T-cell (primary cell): ENCODE results near the gene SMAD6. TPM values are rescaled to one million over a fixed set of nuclear protein-coding genes. Genes with fewer than 3 reads are reported as not detected.
"Not testable (repeated sequence)": the region's sequence is repeated elsewhere in the genome, so short reads cannot be mapped to it uniquely, and the experiment has no call there.

Experiments
- ATAC-seq, 4 experiments: fragments of 200-7000 bp in 3 of 4; fragments of 150-1000 bp in 1 of 4; cut with Tn5 transposase; replicated peaks in 1 of 4; 1 replicate in 3 of 4; 2 replicates in 1 of 4; pipeline ENCODE4 v1.10.0; 2021; ENCODE audit warnings: moderate library complexity in 3 of 4, mild to moderate bottlenecking in 2 of 4, moderate number of reproducible peaks in 1 of 4
- CTCF ChIA-PET, 2 donors: fragments of 300-600 bp; sonication (Branson Sonifier 250); formaldehyde crosslinking; loops; one replicate each; lab custom pipeline; 2022; ENCODE audit warnings: antibody characterized with exemption in 2 of 2; lab: Charles Lee
- POLR2A ChIA-PET, 2 donors: fragments of 300-600 bp; sonication (Branson Sonifier 250); formaldehyde crosslinking; loops; one replicate each; lab custom pipeline; 2022; ENCODE audit warnings: antibody characterized with exemption in 2 of 2; lab: Charles Lee
- DNase-seq, 35 experiments: peaks; one replicate each; pipeline versions ENCODE4 v3.0.0 to v3.0.0-alpha.2; 2013 to 2023
- H3K27ac ChIP-seq: one replicate; pipeline ENCODE4 v1.5.1; 2013; ENCODE audit warnings: low read length
- H3K27me3 ChIP-seq, 2 experiments: replicated peaks in 1 of 2; 1 replicate in 1 of 2; 2 replicates in 1 of 2; pipeline versions ENCODE4 v1.6.1 to v1.7.0; 2013; ENCODE audit warnings: low read length in 1 of 2, mixed read lengths in 1 of 2; ENCODE audit not compliant: control insufficient read depth in 2 of 2, insufficient read depth in 2 of 2; ENCODE audit errors: extremely low read depth in 1 of 2
- H3K36me3 ChIP-seq, 2 donors: 1 replicate in 1 of 2; 2 replicates in 1 of 2; pipeline versions ENCODE4 v1.6.1 to v1.7.0; 2013; ENCODE audit warnings: low read length in 1 of 2; ENCODE audit not compliant: control insufficient read depth in 2 of 2, insufficient read depth in 1 of 2; ENCODE audit errors: extremely low read depth in 1 of 2
- H3K4me1 ChIP-seq, 2 experiments: 1 replicate in 1 of 2; 2 replicates in 1 of 2; pipeline versions ENCODE4 v1.6.1 to v1.7.0; 2013; ENCODE audit warnings: low read length in 2 of 2, mixed read lengths in 1 of 2; ENCODE audit not compliant: insufficient read depth in 2 of 2, control insufficient read depth in 1 of 2; ENCODE audit errors: extremely low read depth in 1 of 2
- H3K4me3 ChIP-seq, 2 donors: 1 replicate in 1 of 2; 2 replicates in 1 of 2; pipeline versions ENCODE4 v1.5.1 to v1.7.0; 2013; ENCODE audit warnings: mild to moderate bottlenecking in 2 of 2, low read length in 1 of 2, moderate library complexity in 1 of 2; ENCODE audit not compliant: control insufficient read depth in 1 of 2; ENCODE audit errors: extremely low read depth in 1 of 2
- H3K9me3 ChIP-seq: 2 replicates; pipeline ENCODE4 v1.7.0; 2013
- H3K27ac Mint-ChIP-seq, 2 donors: one replicate each; pipeline ENCODE4 v1.8.0; 2020 to 2021; ENCODE audit warnings: mild to moderate bottlenecking in 2 of 2, mixed read lengths in 2 of 2
- H3K27me3 Mint-ChIP-seq, 2 donors: one replicate each; pipeline ENCODE4 v1.8.0; 2021 to 2022; ENCODE audit warnings: mixed read lengths in 2 of 2
- H3K36me3 Mint-ChIP-seq: one replicate; pipeline ENCODE4 v1.8.0; 2021; ENCODE audit warnings: mixed read lengths
- H3K4me1 Mint-ChIP-seq, 3 donors: one replicate each; pipeline ENCODE4 v1.8.0; 2020 to 2022; ENCODE audit warnings: mixed read lengths in 3 of 3, mild to moderate bottlenecking in 1 of 3
- H3K4me3 Mint-ChIP-seq, 3 donors: one replicate each; pipeline ENCODE4 v1.8.0; 2020 to 2022; ENCODE audit warnings: mild to moderate bottlenecking in 3 of 3, mixed read lengths in 3 of 3, moderate library complexity in 3 of 3
- H3K9me3 Mint-ChIP-seq, 3 donors: one replicate each; pipeline ENCODE4 v1.8.0; 2020 to 2022; ENCODE audit warnings: mixed read lengths in 3 of 3
- WGBS: methylation state at CpG from one replicate; pipeline ENCODE4 v1.1.5; 2013; ENCODE audit warnings: missing lambda C conversion rate; ENCODE audit not compliant: insufficient coverage; 5-methylcytosine and 5-hydroxymethylcytosine counted together
- total RNA-seq, 35 experiments: library from RNA in 6 of 35; stranded (reverse) in 6 of 35; fragments of 120-200 nt in 1 of 35; gene quantifications; one replicate each; pipeline versions ENCODE4 v1.2.1 to v1.2.4 and lab custom pipeline; 2013 to 2026

SMAD6 gene
- total RNA-seq, 5 donors from 2014 or later (not counting 1 experiment from before 2014, with no cell fraction given), result 0.13 to 0.55 (median 0.33) TPM

GRCh38 chr15:66827698-66828055, 125.6 kb downstream of the SMAD6 start:
- no peaks in the 10 kb centered on the region for H3K36me3 Mint-ChIP-seq
- no peaks in the 10 kb centered on the region for H3K9me3 ChIP-seq
- ChIA-PET POLR2A (no interaction called here), CTCF (no interaction called here)
- DNase-seq, result no peak
- no peak overlapping the region for H3K4me3 Mint-ChIP-seq
- H3K9me3 Mint-ChIP-seq, result no peaks in the 10 kb centered on the region
- WGBS, result 91% methylated on average over 6 of the region's 6 CpGs
- peaks cover 0 to 3% of the 10 kb centered on the region in 2 experiments for H3K27me3 ChIP-seq
- H3K36me3 ChIP-seq, result no peaks in the 10 kb centered on the region
- peaks cover 0 to 2% (median 0%) of the 10 kb centered on the region in 3 donors for H3K4me1 Mint-ChIP-seq
- H3K27me3 Mint-ChIP-seq, result peaks cover 0 to 6% of the 10 kb centered on the region in 2 donors
- ATAC-seq, result no peak
- H3K27ac ChIP-seq, result no peak overlapping the region
- H3K4me3 ChIP-seq, result no peak overlapping the region
- no peak overlapping the region for H3K27ac Mint-ChIP-seq
- H3K4me1 ChIP-seq, result no peaks in the 10 kb centered on the region

- H3K9me3 Mint-ChIP-seq, H3K36me3 ChIP-seq, H3K4me3 ChIP-seq, H3K27ac Mint-ChIP-seq, H3K27me3 Mint-ChIP-seq, H3K36me3 Mint-ChIP-seq, CTCF ChIA-PET, H3K4me3 Mint-ChIP-seq, ATAC-seq, H3K27ac ChIP-seq, H3K27me3 ChIP-seq, H3K9me3 ChIP-seq, DNase-seq, H3K4me1 ChIP-seq, POLR2A ChIA-PET, H3K4me1 Mint-ChIP-seq: not testable (repeated sequence)
- WGBS, result 69% methylated on average over 2 of the region's 11 CpGs
Measured at GRCh38 chr15:66828817-66829541, 126.9 kb downstream of the SMAD6 start.

- peaks cover 0 to 3% (median 0%) of the 10 kb centered on the region in 3 donors for H3K4me1 Mint-ChIP-seq
- Histone ChIP-seq H3K27ac (no peak overlapping the region), H3K36me3 (no peaks in the 10 kb centered on the region), H3K27me3 (peaks cover 0 to 3% of the 10 kb centered on the region in 2 experiments), H3K4me3 (no peak overlapping the region), H3K9me3 (no peaks in the 10 kb centered on the region), H3K4me1 (no peaks in the 10 kb centered on the region)
- WGBS, result 100% methylated on average over 1 of the region's 4 CpGs
- ChIA-PET POLR2A (no interaction called here), CTCF (no interaction called here)
- H3K27ac Mint-ChIP-seq, result no peak overlapping the region
- H3K4me3 Mint-ChIP-seq, result no peak overlapping the region
- H3K36me3 Mint-ChIP-seq, result no peaks in the 10 kb centered on the region
- peaks cover 0 to 4% of the 10 kb centered on the region in 2 donors for H3K27me3 Mint-ChIP-seq
- DNase-seq, result no peak
- H3K9me3 Mint-ChIP-seq, result no peaks in the 10 kb centered on the region
- ATAC-seq, result no peak
Measured at GRCh38 chr15:66829551-66830121, 127.6 kb downstream of the SMAD6 start.

GRCh38 chr15:66830358-66830757, 128.3 kb downstream of the SMAD6 start:
- ATAC-seq, result no peak
- H3K27me3 ChIP-seq, result peaks cover 0 to 3% of the 10 kb centered on the region in 2 experiments
- DNase-seq, result no peak
- CTCF ChIA-PET, result no interaction called here
- peaks cover 0 to 3% (median 0%) of the 10 kb centered on the region in 3 donors for H3K4me1 Mint-ChIP-seq
- no peaks in the 10 kb centered on the region for H3K36me3 ChIP-seq
- no peaks in the 10 kb centered on the region for H3K36me3 Mint-ChIP-seq
- no peak overlapping the region for H3K27ac ChIP-seq
- no peaks in the 10 kb centered on the region for H3K4me1 ChIP-seq
- no CpG with 5 or more reads among the region's 6 CpGs for whole genome bisulfite sequencing
- H3K4me3 Mint-ChIP-seq, result no peak overlapping the region
- no peak overlapping the region for H3K27ac Mint-ChIP-seq
- POLR2A ChIA-PET, result no interaction called here
- no peaks in the 10 kb centered on the region for H3K9me3 ChIP-seq
- H3K9me3 Mint-ChIP-seq, result no peaks in the 10 kb centered on the region
- H3K27me3 Mint-ChIP-seq, result peaks cover 0 to 4% of the 10 kb centered on the region in 2 donors
- no peak overlapping the region for H3K4me3 ChIP-seq

- ChIA-PET POLR2A (no interaction called here), CTCF (no interaction called here)
- DNase-seq (no peak), ATAC-seq (no peak)
- Mint-ChIP-seq H3K27me3 (peaks cover 0 to 4% of the 10 kb centered on the region in 2 donors), H3K4me3 (no peak overlapping the region), H3K9me3 (no peaks in the 10 kb centered on the region), H3K36me3 (no peaks in the 10 kb centered on the region), H3K27ac (no peak overlapping the region), H3K4me1 (peaks cover 0 to 3% (median 0%) of the 10 kb centered on the region in 3 donors)
- no peak overlapping the region for H3K4me3 ChIP-seq
- no peak overlapping the region for H3K27ac ChIP-seq
- peaks cover 0 to 3% of the 10 kb centered on the region in 2 experiments for H3K27me3 ChIP-seq
- no peaks in the 10 kb centered on the region for H3K9me3 ChIP-seq
- H3K4me1 ChIP-seq, result no peaks in the 10 kb centered on the region
- WGBS, result 100% methylated on average over 1 of the region's 3 CpGs
- H3K36me3 ChIP-seq, result no peaks in the 10 kb centered on the region
Measured at GRCh38 chr15:66830823-66831222, 128.8 kb downstream of the SMAD6 start.

GRCh38 chr15:66831289-66831688, 129.3 kb downstream of the SMAD6 start:
- H3K9me3 Mint-ChIP-seq, result no peaks in the 10 kb centered on the region
- Histone ChIP-seq H3K27me3 (peaks cover 0 to 3% of the 10 kb centered on the region in 2 experiments), H3K27ac (no peak overlapping the region), H3K9me3 (no peaks in the 10 kb centered on the region), H3K4me1 (no peaks in the 10 kb centered on the region), H3K36me3 (no peaks in the 10 kb centered on the region), H3K4me3 (no peak overlapping the region)
- 83% methylated on average over 1 of the region's 4 CpGs for WGBS
- ATAC-seq, result no peak
- no peak for DNase-seq
- H3K27ac Mint-ChIP-seq, result no peak overlapping the region
- no peaks in the 10 kb centered on the region for H3K36me3 Mint-ChIP-seq
- no peak overlapping the region for H3K4me3 Mint-ChIP-seq
- ChIA-PET POLR2A (no interaction called here), CTCF (no interaction called here)
- peaks cover 0 to 4% of the 10 kb centered on the region in 2 donors for H3K27me3 Mint-ChIP-seq
- peaks cover 0 to 3% (median 0%) of the 10 kb centered on the region in 3 donors for H3K4me1 Mint-ChIP-seq
